Left lung (tissue), 10 donors: ENCODE data around the gene ZNF577. TPM values are rescaled to one million over a fixed set of nuclear protein-coding genes. Genes with fewer than 3 reads are reported as not detected.
A peak's percentile ranks its signal among the peaks of the same experiment; 100 is the strongest.
"Not testable (repeated sequence)": the region's sequence is repeated elsewhere in the genome, so short reads cannot be mapped to it uniquely, and the experiment has no call there.

Source experiments
- ATAC-seq: fragments of 200-7000 bp; cut with Tn5 transposase; one replicate; pipeline ENCODE4 v1.9.1; 2020; ENCODE audit warnings: moderate library complexity
- DNase-seq, 4 donors: peaks; one replicate each; pipeline ENCODE4 v3.0.0-alpha.2; 2013 to 2020
- H3K27ac ChIP-seq, 2 donors: fragments of 200-600 bp; sonication (generic) in 1 of 2; one replicate each; pipeline versions ENCODE4 v1.5.0 to v1.8.0; 2020 to 2021
- H3K27me3 ChIP-seq, 2 donors: fragments of 200-600 bp; sonication (generic) in 1 of 2; one replicate each; pipeline versions ENCODE4 v1.5.0 to v1.8.0; 2020 to 2021
- H3K36me3 ChIP-seq, 2 donors: fragments of 200-600 bp; sonication (generic) in 1 of 2; one replicate each; pipeline versions ENCODE4 v1.5.0 to v1.8.0; 2020 to 2021
- H3K4me1 ChIP-seq, 2 donors: fragments of 200-600 bp; one replicate each; pipeline ENCODE4 v1.8.0; 2021
- H3K4me3 ChIP-seq, 2 donors: fragments of 200-600 bp; sonication (generic) in 1 of 2; one replicate each; pipeline versions ENCODE4 v1.5.0 to v1.8.0; 2020 to 2021; ENCODE audit warnings: mild to moderate bottlenecking in 1 of 2
- H3K9me3 ChIP-seq, 2 donors: fragments of 200-600 bp; sonication (generic) in 1 of 2; one replicate each; pipeline versions ENCODE4 v1.5.0 to v1.8.0; 2020 to 2021
- intact Hi-C, 2 donors: fragments of 100-400 bp; cut with DNase I; formaldehyde crosslinking; loops; one replicate each; pipeline versions ENCODE4 v1.11.2 to v1.14.2; 2022
- polyA plus RNA-seq, 6 donors: library from polyadenylated mRNA; unstranded; fragments of 120-200 nt; gene quantifications; one replicate each; pipeline ENCODE4 v1.2.1, GENCODE V29; 2013; ENCODE audit not compliant: insufficient read length in 6 of 6
- total RNA-seq, 2 donors: library from RNA; stranded (reverse); fragmentation: NEBNext Ultra II Directional; extraction: Animal tissue kit (Norgen Biotek cat#: 25700); gene quantifications; one replicate each; pipeline ENCODE4 v1.2.1, GENCODE V29; 2021
- TF ChIP-seq, protein P1 (sequence below), 2 donors: fragments of 200-600 bp; sonication (generic) in 1 of 2; IDR thresholded peaks; one replicate each; pipeline versions ENCODE4 v1.5.0 to v1.8.0; 2021; ENCODE audit warnings: antibody characterized with exemption in 2 of 2
- donor health status: DM: no; HTN: yes; CAD: no.
- donor health status: DM: no; HTN: no; CAD: no.

Gene ZNF577
- total and polyA plus RNA-seq, 8 donors = 8.5 to 50.9 (median 43.2) TPM

DNA sequence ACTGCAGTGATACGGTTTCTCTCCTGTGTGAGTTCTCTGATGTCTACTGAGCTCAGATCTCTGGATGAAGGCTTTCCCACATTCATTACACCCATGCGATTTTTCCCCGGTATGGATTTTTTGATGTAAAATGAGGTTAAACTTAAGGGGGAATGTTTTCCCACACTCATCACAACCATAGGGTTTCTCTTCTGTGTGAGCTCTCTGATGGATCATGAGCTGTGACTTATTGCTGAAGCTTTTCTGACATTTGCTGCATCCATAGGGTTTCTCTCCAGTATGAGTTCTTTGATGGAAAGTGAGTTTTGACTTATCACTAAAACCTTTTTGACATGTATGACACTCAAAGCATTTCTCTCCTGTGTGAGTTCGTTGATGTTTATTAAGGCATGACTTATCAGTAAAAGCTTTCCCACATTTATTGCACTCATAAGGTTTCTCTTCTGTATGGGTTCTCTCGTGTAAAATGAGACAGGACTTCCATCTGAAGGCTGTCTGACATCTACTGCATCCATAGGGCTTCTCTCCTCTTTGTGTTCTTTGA, 27.6 kb upstream of the ZNF577 start:
- Histone ChIP-seq H3K4me1 (no peaks in the 10 kb centered on the region), H3K9me3 (peaks cover 0 to 99% of the 10 kb centered on the region in 2 donors), H3K4me3 (no peak overlapping the region), H3K27me3 (no peaks in the 10 kb centered on the region), H3K36me3 (no peaks in the 10 kb centered on the region), H3K27ac (no peak overlapping the region)
- no peak for ATAC-seq
- TF ChIP-seq, protein P1, sequence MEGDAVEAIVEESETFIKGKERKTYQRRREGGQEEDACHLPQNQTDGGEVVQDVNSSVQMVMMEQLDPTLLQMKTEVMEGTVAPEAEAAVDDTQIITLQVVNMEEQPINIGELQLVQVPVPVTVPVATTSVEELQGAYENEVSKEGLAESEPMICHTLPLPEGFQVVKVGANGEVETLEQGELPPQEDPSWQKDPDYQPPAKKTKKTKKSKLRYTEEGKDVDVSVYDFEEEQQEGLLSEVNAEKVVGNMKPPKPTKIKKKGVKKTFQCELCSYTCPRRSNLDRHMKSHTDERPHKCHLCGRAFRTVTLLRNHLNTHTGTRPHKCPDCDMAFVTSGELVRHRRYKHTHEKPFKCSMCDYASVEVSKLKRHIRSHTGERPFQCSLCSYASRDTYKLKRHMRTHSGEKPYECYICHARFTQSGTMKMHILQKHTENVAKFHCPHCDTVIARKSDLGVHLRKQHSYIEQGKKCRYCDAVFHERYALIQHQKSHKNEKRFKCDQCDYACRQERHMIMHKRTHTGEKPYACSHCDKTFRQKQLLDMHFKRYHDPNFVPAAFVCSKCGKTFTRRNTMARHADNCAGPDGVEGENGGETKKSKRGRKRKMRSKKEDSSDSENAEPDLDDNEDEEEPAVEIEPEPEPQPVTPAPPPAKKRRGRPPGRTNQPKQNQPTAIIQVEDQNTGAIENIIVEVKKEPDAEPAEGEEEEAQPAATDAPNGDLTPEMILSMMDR (IDR thresholded peaks at IDR 0.05) = no peak
- DNase-seq = no peak
- intact Hi-C loops = no loop called here

DNA sequence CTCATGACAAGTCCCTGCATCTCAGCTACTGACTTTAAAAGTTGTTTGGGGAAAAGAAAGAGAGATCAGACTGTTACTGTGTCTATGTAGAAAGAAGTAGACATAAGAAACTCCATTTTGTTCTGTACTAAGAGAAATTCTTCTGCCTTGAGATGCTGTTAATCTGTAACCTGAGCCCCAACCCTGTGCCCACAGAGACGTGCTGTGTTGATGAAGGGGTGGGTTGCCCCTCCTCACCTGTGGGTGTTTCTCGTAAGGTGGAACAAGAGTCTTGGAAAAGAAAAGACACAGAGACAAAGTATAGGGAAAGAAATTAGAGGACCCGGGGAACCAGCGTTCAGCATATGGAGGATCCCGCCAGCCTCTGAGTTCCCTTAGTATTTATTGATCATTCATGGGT, 20.2 kb upstream of the ZNF577 start:
- H3K27ac ChIP-seq, ATAC-seq, H3K4me3 ChIP-seq, DNase-seq, H3K36me3 ChIP-seq, intact Hi-C loops: not testable (repeated sequence)
- Histone ChIP-seq H3K9me3 (peaks cover 0 to 72% of the 10 kb centered on the region in 2 donors), H3K4me1 (peaks cover 10% of the 10 kb centered on the region in 2 donors), H3K27me3 (peaks cover 0 to 26% of the 10 kb centered on the region in 2 donors)

DNA sequence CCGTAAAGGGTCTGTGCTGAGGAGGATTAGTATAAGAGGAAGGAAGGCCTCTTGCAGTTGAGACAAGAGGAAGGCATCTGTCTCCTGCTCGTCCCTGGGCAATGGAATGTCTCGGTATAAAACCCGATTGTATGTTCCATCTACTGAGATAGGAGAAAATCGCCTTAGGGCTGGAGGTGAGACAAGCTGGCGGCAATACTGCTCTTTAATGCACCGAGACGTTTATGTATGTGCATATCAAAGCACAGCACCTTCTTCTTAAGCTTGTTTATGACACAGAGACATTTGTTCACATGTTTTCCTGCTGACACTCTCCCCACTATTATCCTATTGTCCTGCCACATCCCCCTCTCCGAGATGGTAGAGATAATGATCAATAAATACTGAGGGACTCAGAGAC, 18.4 kb upstream of the ZNF577 start:
- Histone ChIP-seq H3K4me1 (peaks cover 10 to 12% of the 10 kb centered on the region in 2 donors), H3K9me3 (peaks cover 0 to 72% of the 10 kb centered on the region in 2 donors), H3K27me3 (peaks cover 0 to 26% of the 10 kb centered on the region in 2 donors)
- H3K4me3 ChIP-seq, H3K27ac ChIP-seq, ATAC-seq, H3K36me3 ChIP-seq, DNase-seq, intact Hi-C loops: not testable (repeated sequence)

DNA sequence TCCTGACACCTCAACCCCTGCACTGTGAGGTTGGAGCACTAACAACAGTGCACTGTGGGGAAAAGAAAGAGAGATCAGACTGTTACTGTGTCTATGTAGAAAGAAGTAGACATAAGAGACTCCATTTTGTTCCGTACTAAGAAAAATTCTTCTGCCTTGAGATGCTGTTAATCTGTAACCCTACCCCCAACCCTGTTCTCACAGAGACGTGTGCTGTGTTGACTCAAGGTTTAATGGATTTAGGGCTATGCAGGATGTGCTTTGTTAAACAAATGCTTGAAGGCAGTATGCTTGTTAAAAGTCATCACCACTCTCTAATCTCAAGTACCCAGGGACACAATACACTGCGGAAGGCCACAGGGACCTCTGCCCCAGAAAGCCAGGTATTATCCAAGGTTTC, 17.9 kb upstream of the ZNF577 start:
- intact Hi-C loops, H3K4me3 ChIP-seq, H3K27ac ChIP-seq, ATAC-seq, DNase-seq: not testable (repeated sequence)
- H3K36me3 ChIP-seq = peaks cover 0 to 12% of the 10 kb centered on the region in 2 donors
- H3K9me3 ChIP-seq = peaks cover 0 to 72% of the 10 kb centered on the region in 2 donors
- peaks cover 0 to 26% of the 10 kb centered on the region in 2 donors for H3K27me3 ChIP-seq
- peaks cover 10 to 12% of the 10 kb centered on the region in 2 donors for H3K4me1 ChIP-seq

DNA sequence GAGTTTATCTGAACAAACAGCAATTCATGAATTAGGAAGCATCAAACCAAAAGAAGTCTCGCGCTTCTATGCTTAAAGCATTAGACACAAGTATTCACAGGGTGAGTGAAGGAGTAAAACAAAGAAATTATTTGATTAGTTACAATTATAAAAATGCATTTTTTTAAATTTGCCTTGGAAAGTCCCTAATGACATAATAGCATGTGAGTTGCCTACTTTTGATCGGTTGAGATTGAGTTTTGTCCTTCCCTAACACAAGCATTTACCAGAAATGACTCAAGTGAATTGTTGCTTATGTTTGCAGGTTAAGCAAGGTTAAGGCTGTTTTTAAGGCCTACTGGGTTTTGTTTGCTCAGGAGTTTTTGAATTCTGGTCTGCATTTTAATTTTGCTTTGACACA, 17.5 kb upstream of the ZNF577 start:
- Histone ChIP-seq H3K4me3 (peak overlapping the region; percentile 74 to 75), H3K27me3 (peaks cover 0 to 26% of the 10 kb centered on the region in 2 donors), H3K27ac (peak overlapping the region in 1 of 2 donors; percentile 78), H3K36me3 (peaks cover 0 to 16% of the 10 kb centered on the region in 2 donors), H3K9me3 (peaks cover 0 to 72% of the 10 kb centered on the region in 2 donors), H3K4me1 (peaks cover 10 to 12% of the 10 kb centered on the region in 2 donors)
- TF ChIP-seq, protein P1 (IDR thresholded peaks at IDR 0.05) = no peak
- ATAC-seq (no peak), DNase-seq (no peak)
- intact Hi-C loops = no loop called here

DNA sequence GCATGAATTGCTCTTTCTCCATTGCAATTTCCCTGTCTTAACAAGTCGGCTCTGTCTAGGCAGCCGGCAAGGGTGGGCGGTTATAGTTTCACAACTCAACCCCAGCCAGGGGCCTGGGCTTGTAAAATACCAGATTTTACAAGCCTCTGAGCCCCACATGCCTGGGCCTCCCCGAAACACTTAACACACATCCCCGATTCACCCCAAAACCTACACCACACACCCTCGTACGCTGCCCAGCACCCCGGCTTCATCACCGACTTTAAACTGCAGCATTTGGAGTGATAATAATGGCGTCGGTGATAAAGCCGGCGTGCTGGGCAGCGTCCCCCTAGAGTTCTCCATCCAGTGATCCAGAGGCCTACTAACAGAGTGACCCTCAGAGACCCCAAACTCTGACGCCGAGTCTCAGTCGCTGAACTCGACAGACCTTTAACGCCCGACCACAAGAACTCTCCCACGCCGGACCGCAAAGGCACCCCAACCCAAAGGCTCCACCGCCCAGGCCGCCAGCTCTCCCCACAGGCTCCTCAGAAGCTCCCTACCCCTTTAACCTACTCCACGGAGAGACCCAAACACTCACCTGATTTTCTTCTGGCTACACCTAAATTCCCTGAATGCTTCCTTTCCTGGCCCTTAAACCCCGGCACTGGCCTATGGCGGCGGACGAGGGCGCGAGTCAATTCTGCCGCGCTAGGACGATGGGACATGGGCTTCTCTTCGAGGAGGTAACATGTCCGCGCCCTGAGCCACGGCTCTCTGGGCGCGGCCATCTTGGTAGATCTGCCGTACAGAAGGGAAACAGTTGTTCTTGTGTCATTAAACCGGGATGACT, 16.8 kb upstream of the ZNF577 start, which contains the start of gene ZNF649:
TSS of gene ZNF649 (minus strand) at position 687 of the 835 bp plus-strand sequence. CDS start 4,910 bp downstream, outside the sequence.
- H3K27me3 ChIP-seq = peaks cover 0 to 26% of the 10 kb centered on the region in 2 donors
- DNase-seq (peak; percentile 87 to 94 (median 90)), ATAC-seq (peak; percentile 100)
- peaks cover 0 to 23% of the 10 kb centered on the region in 2 donors for H3K36me3 ChIP-seq
- TF ChIP-seq, protein P1 (IDR thresholded peaks at IDR 0.05) = no peak
- peak within 1 kb of the TSS; percentile 74 to 75 for H3K4me3 ChIP-seq
- intact Hi-C loops = no loop called here
- peaks cover 0 to 74% of the 10 kb centered on the region in 2 donors for H3K9me3 ChIP-seq
- peak within 1 kb of the TSS; percentile 78 to 82 for H3K27ac ChIP-seq
- peaks cover 10 to 12% of the 10 kb centered on the region in 2 donors for H3K4me1 ChIP-seq
